ENCODE results near the gene FAM24A. TPM values are rescaled to one million over a fixed set of nuclear protein-coding genes. Genes with fewer than 3 reads are reported as not detected.
A peak's percentile ranks its signal among the peaks of the same experiment; 100 is the strongest.

FAM24A gene
- polyA plus RNA-seq, 1 experiment: not detected

- Histone ChIP-seq H3K27ac (ENCODE audit: low read depth, low read length) (no peak overlapping the region), H3K4me3 (ENCODE audit: low read depth, low read length) (no peak overlapping the region), H3K9me3 (ENCODE audit: control insufficient read depth, insufficient read depth, low read length) (peaks cover 3% of the 10 kb centered on the region; the same call in 1 of the 2 replicates), H3K27me3 (ENCODE audit: control insufficient read depth, insufficient read depth, low read length) (no peaks in the 10 kb centered on the region)
- no peak for DNase-seq (ENCODE audit: low read depth, low spot score)
- ChIA-PET POLR2A (no interaction called here), CTCF (interaction anchor here (1.2 kb wide), 1 partner anchor 103 kb away, joined by 3 read pairs; the partner anchor contains the start of gene PSTK)
- TF ChIP-seq, protein P1, sequence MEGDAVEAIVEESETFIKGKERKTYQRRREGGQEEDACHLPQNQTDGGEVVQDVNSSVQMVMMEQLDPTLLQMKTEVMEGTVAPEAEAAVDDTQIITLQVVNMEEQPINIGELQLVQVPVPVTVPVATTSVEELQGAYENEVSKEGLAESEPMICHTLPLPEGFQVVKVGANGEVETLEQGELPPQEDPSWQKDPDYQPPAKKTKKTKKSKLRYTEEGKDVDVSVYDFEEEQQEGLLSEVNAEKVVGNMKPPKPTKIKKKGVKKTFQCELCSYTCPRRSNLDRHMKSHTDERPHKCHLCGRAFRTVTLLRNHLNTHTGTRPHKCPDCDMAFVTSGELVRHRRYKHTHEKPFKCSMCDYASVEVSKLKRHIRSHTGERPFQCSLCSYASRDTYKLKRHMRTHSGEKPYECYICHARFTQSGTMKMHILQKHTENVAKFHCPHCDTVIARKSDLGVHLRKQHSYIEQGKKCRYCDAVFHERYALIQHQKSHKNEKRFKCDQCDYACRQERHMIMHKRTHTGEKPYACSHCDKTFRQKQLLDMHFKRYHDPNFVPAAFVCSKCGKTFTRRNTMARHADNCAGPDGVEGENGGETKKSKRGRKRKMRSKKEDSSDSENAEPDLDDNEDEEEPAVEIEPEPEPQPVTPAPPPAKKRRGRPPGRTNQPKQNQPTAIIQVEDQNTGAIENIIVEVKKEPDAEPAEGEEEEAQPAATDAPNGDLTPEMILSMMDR (IDR thresholded peaks at IDR 0.05; ENCODE audit: low read depth, low read length): no peak
Observed at GRCh38 chr10:122877264-122877663, 33.1 kb upstream of the FAM24A start.

GRCh38 chr10:122878799-122879338 lies 31.5 kb upstream of the FAM24A start:
- H3K27me3 ChIP-seq (ENCODE audit: control insufficient read depth, insufficient read depth, low read length): no peaks in the 10 kb centered on the region
- H3K4me3 ChIP-seq (ENCODE audit: low read depth, low read length): peak overlapping the region; percentile 78
- ChIA-PET CTCF (no interaction called here), POLR2A (no interaction called here)
- peaks cover 3% of the 10 kb centered on the region; the same call in 1 of the 2 replicates for H3K9me3 ChIP-seq (ENCODE audit: control insufficient read depth, insufficient read depth, low read length)
- TF ChIP-seq, protein P1 (IDR thresholded peaks at IDR 0.05; ENCODE audit: low read depth, low read length): no peak
- H3K27ac ChIP-seq (ENCODE audit: low read depth, low read length): peak overlapping the region; percentile 25
- DNase-seq (ENCODE audit: low read depth, low spot score): no peak

- H3K27ac ChIP-seq (ENCODE audit: low read depth, low read length): peak within 1 kb of the TSS; percentile 25
- H3K27me3 ChIP-seq (ENCODE audit: control insufficient read depth, insufficient read depth, low read length): no peaks in the 10 kb centered on the region
- ChIA-PET POLR2A (no interaction called here), CTCF (no interaction called here)
- peak; percentile 98 for DNase-seq (ENCODE audit: low read depth, low spot score)
- TF ChIP-seq, protein P1 (IDR thresholded peaks at IDR 0.05; ENCODE audit: low read depth, low read length): no peak
- peak within 1 kb of the TSS; percentile 78 for H3K4me3 ChIP-seq (ENCODE audit: low read depth, low read length)
- H3K9me3 ChIP-seq (ENCODE audit: control insufficient read depth, insufficient read depth, low read length): peaks cover 3% of the 10 kb centered on the region; the same call in 1 of the 2 replicates
Observed at GRCh38 chr10:122879339-122880273, 30.8 kb upstream of the FAM24A start, which contains the start of gene FAM24B. TSS of gene FAM24B (minus strand) at chr10:122879581. CDS start at chr10:122850515, 29,066 bp downstream.

DNA sequence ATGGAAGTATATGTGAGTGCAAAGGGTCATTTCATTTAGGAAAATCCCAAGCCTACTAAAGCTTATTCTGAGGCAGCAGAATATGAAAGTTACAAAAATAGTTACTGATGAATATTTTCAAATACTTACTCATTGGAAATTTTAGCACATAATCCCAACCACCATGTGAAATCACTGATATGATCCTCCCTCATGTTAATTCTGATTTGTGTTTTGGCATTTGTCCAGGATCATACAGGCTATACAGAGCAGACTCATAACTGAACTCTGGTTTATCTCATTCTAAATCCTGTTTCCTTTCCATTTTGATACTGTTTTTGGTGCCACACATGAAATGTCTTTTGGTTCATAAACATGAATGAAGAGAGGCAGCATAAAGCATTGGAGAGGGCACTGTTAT lies 27.6 kb upstream of the FAM24A start:
- H3K4me3 ChIP-seq (ENCODE audit: low read depth, low read length): no peak overlapping the region
- no peak for DNase-seq (ENCODE audit: low read depth, low spot score)
- POLR2A ChIA-PET: no interaction called here

More for the DNA sequence above, 27.6 kb upstream of the FAM24A start:
- CTCF ChIA-PET: no interaction called here
- TF ChIP-seq, protein P1 (IDR thresholded peaks at IDR 0.05; ENCODE audit: low read depth, low read length): no peak
- Histone ChIP-seq H3K9me3 (ENCODE audit: control insufficient read depth, insufficient read depth, low read length) (peaks cover 3% of the 10 kb centered on the region; the same call in 1 of the 2 replicates), H3K27ac (ENCODE audit: low read depth, low read length) (no peak overlapping the region), H3K27me3 (ENCODE audit: control insufficient read depth, insufficient read depth, low read length) (no peaks in the 10 kb centered on the region)
